HepG2 (cell line): ENCODE measurements around the gene ANKS1B. TPM values are rescaled to one million over a fixed set of nuclear protein-coding genes. Genes with fewer than 3 reads are reported as not detected.

ENCODE experiments used
- ATAC-seq: fragments of 200-7000 bp; cut with Tn5 transposase; 3 replicates; pipeline ENCODE4 v1.9.1; 2020; ENCODE audit warnings: mild to moderate bottlenecking, moderate library complexity
- BruUV-seq: library from RNA; stranded (reverse); fragments of 400-500 nt; replicated peaks from 2 replicates; lab custom pipeline; 2021; lab: Mats Ljungman, UMichigan
- CTCF ChIA-PET: fragments of 300-600 bp; formaldehyde crosslinking; extraction: SDS; loops from one replicate; lab custom pipeline; 2021; ENCODE audit warnings: low total read pairs, inconsistent platforms, low intra/inter-chr PET ratio; lab: Yijun Ruan, JAX
- POLR2A ChIA-PET: fragments of 350-600 bp; sonication (Branson Sonifier 250); formaldehyde crosslinking; loops from one replicate; lab custom pipeline; 2020; ENCODE audit warnings: antibody characterized with exemption, inconsistent platforms; lab: Yijun Ruan, JAX
- DNase-seq: peaks from one replicate; pipeline ENCODE4 v3.0.0-alpha.2; 2015; ENCODE audit warnings: low spot score
- FAIRE-seq: peaks from 3 replicates; lab custom pipeline; 2011; peaks lifted over from hg19 to GRCh38; lab: Jason Lieb, UNC
- H2AFZ ChIP-seq: one replicate; pipeline ENCODE4 v1.6.1; 2011; ENCODE audit warnings: low read length, inconsistent platforms
- H3K27ac ChIP-seq: fragments of 300-600 bp; 3 replicates; pipeline ENCODE4 v1.8.0; 2011; ENCODE audit warnings: mixed run types, mild to moderate bottlenecking, mixed read lengths, low read length, inconsistent platforms; ENCODE audit not compliant: insufficient read depth; ENCODE audit errors: extremely low read length
- H3K27me3 ChIP-seq, 2 experiments: fragments of 200-600 bp in 1 of 2; 2 replicates in 1 of 2; 3 replicates in 1 of 2; pipeline versions ENCODE4 v1.6.0 to v1.8.0; 2011; ENCODE audit warnings: low read length in 2 of 2, mild to moderate bottlenecking in 2 of 2, moderate library complexity in 2 of 2, inconsistent platforms in 1 of 2; ENCODE audit not compliant: insufficient read depth in 2 of 2, control insufficient read depth in 1 of 2
- H3K36me3 ChIP-seq, 2 experiments: fragments of 200-600 bp in 1 of 2; replicated peaks in 1 of 2; 2 replicates in 1 of 2; 3 replicates in 1 of 2; pipeline versions ENCODE4 v1.5.1 to v1.8.0; 2011; ENCODE audit warnings: low read length in 2 of 2, inconsistent platforms in 1 of 2; ENCODE audit not compliant: insufficient read depth in 2 of 2, control insufficient read depth in 1 of 2
- H3K4me1 ChIP-seq: 2 replicates; pipeline ENCODE4 v1.5.1; 2012; ENCODE audit warnings: low read length, inconsistent platforms; ENCODE audit not compliant: insufficient read depth
- H3K4me2 ChIP-seq: 2 replicates; pipeline ENCODE4 v1.6.0; 2011; ENCODE audit warnings: low read depth, low read length, inconsistent platforms
- H3K4me3 ChIP-seq, 3 experiments: fragments of 200-600 bp in 1 of 3; sonication (generic), shearing (Covaris generic) in 1 of 3; replicated peaks in 1 of 3; 2 replicates each; pipeline ENCODE4 v1.5.1; 2011 to 2016; ENCODE audit warnings: low read length in 3 of 3, inconsistent platforms in 2 of 3, low read depth in 2 of 3, mild to moderate bottlenecking in 2 of 3, control low read depth in 1 of 3, mixed read lengths in 1 of 3; ENCODE audit not compliant: insufficient read depth in 1 of 3
- H3K79me2 ChIP-seq: one replicate; pipeline ENCODE4 v1.6.1; 2011; ENCODE audit warnings: low read length, inconsistent platforms; ENCODE audit not compliant: insufficient read depth
- H3K9ac ChIP-seq: 2 replicates; pipeline ENCODE4 v1.6.0; 2011; ENCODE audit warnings: mild to moderate bottlenecking, low read depth, low read length, inconsistent platforms; ENCODE audit not compliant: insufficient read depth
- H3K9me3 ChIP-seq: 2 replicates; pipeline ENCODE4 v1.5.1; 2012; ENCODE audit warnings: mild to moderate bottlenecking, low read length
- H4K20me1 ChIP-seq: 2 replicates; pipeline ENCODE4 v1.6.0; 2011; ENCODE audit warnings: inconsistent platforms, mild to moderate bottlenecking, low read length, moderate library complexity; ENCODE audit not compliant: insufficient read depth
- HNF1A ChIP-seq, 2 experiments: sonication (generic) in 1 of 2; formaldehyde crosslinking in 1 of 2; IDR thresholded peaks; 2 replicates each; pipeline versions ENCODE4 v1.4.0 to v1.6.1; 2016 to 2020; ENCODE audit warnings: borderline replicate concordance in 1 of 2, low read depth in 1 of 2, mild to moderate bottlenecking in 1 of 2, missing genetic modification reagents in 1 of 2
- JARID2 ChIP-seq: sonication (generic); formaldehyde crosslinking; IDR thresholded peaks from 2 replicates; pipeline ENCODE4 v1.8.1; 2023; ENCODE audit warnings: missing genetic modification reagents, inconsistent platforms; ENCODE audit not compliant: insufficient replicate concordance
- PREB ChIP-seq: sonication (generic); formaldehyde crosslinking; IDR thresholded peaks from 2 replicates; pipeline ENCODE4 v1.4.0; 2020; ENCODE audit warnings: missing genetic modification reagents
- SALL2 ChIP-seq: sonication (generic); formaldehyde crosslinking; IDR thresholded peaks from 2 replicates; pipeline ENCODE4 v1.8.1; 2023; ENCODE audit warnings: mild to moderate bottlenecking, missing genetic modification reagents, inconsistent platforms
- SKIL ChIP-seq: sonication (generic); formaldehyde crosslinking; IDR thresholded peaks from 2 replicates; pipeline ENCODE4 v1.8.0; 2022; ENCODE audit warnings: missing genetic modification reagents, mild to moderate bottlenecking, moderate library complexity, borderline replicate concordance
- SRSF9 ChIP-seq: fragments of 200-400 bp; formaldehyde crosslinking; IDR thresholded peaks from 2 replicates; pipeline ENCODE4 v1.6.1; 2018; ENCODE audit warnings: borderline replicate concordance, mild to moderate bottlenecking, low read depth, low read length; ENCODE audit not compliant: insufficient read depth, poor library complexity, severe bottlenecking
- STAT5B ChIP-seq: sonication (generic); formaldehyde crosslinking; IDR thresholded peaks from 2 replicates; pipeline ENCODE4 v1.4.0; 2020; ENCODE audit warnings: missing genetic modification reagents
- ZNF207 ChIP-seq: fragments of 450-650 bp; IDR thresholded peaks from 2 replicates; pipeline ENCODE4 v1.6.1; 2016; ENCODE audit warnings: antibody characterized with exemption, borderline replicate concordance
- WGBS: methylation state at CpG from one replicate; pipeline ENCODE4 v1.1.6; 2017; ENCODE audit warnings: low lambda C conversion rate; 5-methylcytosine and 5-hydroxymethylcytosine counted together
- in situ Hi-C: cut with HindIII; loops from 2 replicates; pipeline ENCODE4 v1.10.0; 2017; ENCODE audit warnings: low pct_unique_long_range_greater_than_20kb; ENCODE audit not compliant: extremely low pct_ligation_motif_present
- intact Hi-C: fragments of 100-400 bp; cut with micrococcal nuclease; formaldehyde crosslinking; loops from one replicate; pipeline ENCODE4 v1.10.0; 2022; ENCODE audit not compliant: unreplicated experiment
- polyA plus RNA-seq, 8 experiments: library from polyadenylated mRNA; depleted of rRNA in 3 of 8; stranded (reverse) in 7 of 8; unstranded in 1 of 8; fragments of >200 nt; fragmentation: Illumina TruSeq in 4 of 8; extraction: Trizol in 4 of 8; gene quantifications; 2 replicates each; pipeline versions ENCODE4 v1.2.1 to v1.2.3, GENCODE V29; 2011 to 2016; ENCODE audit warnings: low read depth in 4 of 8, missing spikeins in 1 of 8, mixed read lengths in 1 of 8; ENCODE audit not compliant: insufficient read depth in 1 of 8
- total RNA-seq, 5 experiments: library from RNA; depleted of rRNA; stranded (reverse); fragments of >200 nt; fragmentation: Illumina TruSeq; extraction: Trizol; gene quantifications; 2 replicates each; pipeline ENCODE4 v1.2.3, GENCODE V29; 2016; ENCODE audit warnings: low read depth in 1 of 5

The ANKS1B gene
- total and polyA plus RNA-seq, 2 of the 13 experiments (the other 11 are each of a cell fraction or from before 2014, with no cell fraction given): 0.15 TPM; not detected in 1

- no TSS peak for BruUV-seq
- H3K9ac ChIP-seq: no peak overlapping the region
- H4K20me1 ChIP-seq: no peaks in the 10 kb centered on the region
- no peaks in the 10 kb centered on the region for H3K27me3 ChIP-seq
- no peaks in the 10 kb centered on the region for H3K9me3 ChIP-seq
- no peaks in the 10 kb centered on the region for H3K4me1 ChIP-seq
- H3K27ac ChIP-seq: no peak overlapping the region
- H2AFZ ChIP-seq: no peak overlapping the region
- H3K4me2 ChIP-seq: no peak overlapping the region
- FAIRE-seq (no peak), DNase-seq (no peak), ATAC-seq (no peak)
- no peak overlapping the region for H3K4me3 ChIP-seq
- intact Hi-C loops (no loop called here), in situ Hi-C loops (no loop called here)
- WGBS: 0% methylated on average over 1 of the region's 1 CpG
- CTCF ChIA-PET: no interaction called here
- H3K36me3 ChIP-seq: no peaks in the 10 kb centered on the region
- no peaks in the 10 kb centered on the region for H3K79me2 ChIP-seq
- TF ChIP-seq ZNF207: no peak
- TF ChIP-seq SRSF9: no peak
- TF ChIP-seq SKIL (CRISPR knock-in tag): no peak
- no peak for TF ChIP-seq JARID2
- no peak for TF ChIP-seq STAT5B (CRISPR knock-in tag)
- TF ChIP-seq SALL2 (CRISPR knock-in tag): no peak
- no peak for TF ChIP-seq PREB (CRISPR knock-in tag)
- no peak for TF ChIP-seq HNF1A (IDR thresholded peaks at IDR 0.05; ENCODE audit: low read depth)
- TF ChIP-seq HNF1A (CRISPR knock-in tag; IDR thresholded peaks at IDR 0.05; ENCODE audit: borderline replicate concordance): no peak
- POLR2A ChIA-PET: no interaction called here
Measured at GRCh38 chr12:99486277-99486676, 498.5 kb downstream of the ANKS1B start.
